AG04449 (cell line): Measurements from ENCODE around the gene PMS1.
"Not testable (repeated sequence)": the region's sequence is repeated elsewhere in the genome, so short reads cannot be mapped to it uniquely, and the experiment has no call there.

Source experiments
- CTCF ChIA-PET: fragments of 350-600 bp; formaldehyde crosslinking; extraction: SDS; loops from one replicate; lab custom pipeline; 2021; ENCODE audit warnings: antibody characterized with exemption; lab: Yijun Ruan, JAX
- POLR2A ChIA-PET: fragments of 400-600, 350-600 bp; formaldehyde crosslinking; extraction: SDS; loops from one replicate; lab custom pipeline; 2020; ENCODE audit warnings: antibody characterized with exemption, inconsistent platforms; lab: Yijun Ruan, JAX
- DNase-seq: peaks from one replicate; pipeline ENCODE4 v3.0.0-alpha.2; 2010; ENCODE audit warnings: low read depth, low spot score
- H3K4me3 ChIP-seq: 2 replicates; pipeline ENCODE4 v1.5.1; 2011; ENCODE audit warnings: low read depth, mild to moderate bottlenecking, control low read depth, low read length
- TF ChIP-seq, protein P1 (sequence below): IDR thresholded peaks from one replicate; pipeline ENCODE4 v1.5.1; 2011; ENCODE audit warnings: mild to moderate bottlenecking, moderate library complexity, low read length, control low read depth, inconsistent platforms; ENCODE audit not compliant: insufficient read depth; ENCODE audit errors: missing control alignments

Gene PMS1

DNA sequence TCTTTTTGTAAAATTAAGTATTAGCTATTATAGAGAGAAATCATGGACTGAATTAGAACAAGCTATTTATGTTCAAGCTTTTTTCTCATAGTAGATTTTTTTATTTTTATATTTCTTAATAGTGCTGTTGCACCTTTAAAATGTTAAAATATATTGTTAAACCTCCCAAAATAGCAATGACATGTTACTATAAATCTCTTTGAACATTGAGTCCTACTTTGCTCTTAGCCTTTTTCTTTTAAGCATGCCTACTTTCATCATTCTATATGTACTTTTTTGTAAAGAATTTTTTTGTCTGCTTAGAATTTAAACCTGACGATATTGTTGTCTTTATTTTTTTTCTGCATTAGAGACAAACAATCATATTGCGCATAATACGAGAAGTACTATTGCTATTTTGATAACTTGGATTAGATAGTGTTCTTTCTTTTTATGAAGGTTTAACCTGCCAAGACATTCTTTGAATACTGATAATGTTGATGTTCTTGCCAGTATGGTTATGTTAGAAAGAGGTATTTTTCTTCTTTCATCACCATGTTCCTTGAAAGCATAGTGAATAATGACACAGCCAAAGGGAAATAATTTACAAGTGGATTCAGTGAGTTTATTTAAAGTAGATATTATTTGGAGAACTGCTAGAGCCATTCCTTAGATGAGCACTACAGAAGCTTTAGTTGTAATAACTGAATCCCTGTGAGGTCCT, 40.6 kb downstream of the PMS1 start:
- no peak for DNase-seq
- TF ChIP-seq, protein P1, sequence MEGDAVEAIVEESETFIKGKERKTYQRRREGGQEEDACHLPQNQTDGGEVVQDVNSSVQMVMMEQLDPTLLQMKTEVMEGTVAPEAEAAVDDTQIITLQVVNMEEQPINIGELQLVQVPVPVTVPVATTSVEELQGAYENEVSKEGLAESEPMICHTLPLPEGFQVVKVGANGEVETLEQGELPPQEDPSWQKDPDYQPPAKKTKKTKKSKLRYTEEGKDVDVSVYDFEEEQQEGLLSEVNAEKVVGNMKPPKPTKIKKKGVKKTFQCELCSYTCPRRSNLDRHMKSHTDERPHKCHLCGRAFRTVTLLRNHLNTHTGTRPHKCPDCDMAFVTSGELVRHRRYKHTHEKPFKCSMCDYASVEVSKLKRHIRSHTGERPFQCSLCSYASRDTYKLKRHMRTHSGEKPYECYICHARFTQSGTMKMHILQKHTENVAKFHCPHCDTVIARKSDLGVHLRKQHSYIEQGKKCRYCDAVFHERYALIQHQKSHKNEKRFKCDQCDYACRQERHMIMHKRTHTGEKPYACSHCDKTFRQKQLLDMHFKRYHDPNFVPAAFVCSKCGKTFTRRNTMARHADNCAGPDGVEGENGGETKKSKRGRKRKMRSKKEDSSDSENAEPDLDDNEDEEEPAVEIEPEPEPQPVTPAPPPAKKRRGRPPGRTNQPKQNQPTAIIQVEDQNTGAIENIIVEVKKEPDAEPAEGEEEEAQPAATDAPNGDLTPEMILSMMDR, result no peak
- POLR2A ChIA-PET, result no interaction called here
- no peak overlapping the region for H3K4me3 ChIP-seq
- CTCF ChIA-PET, result no interaction called here

DNA sequence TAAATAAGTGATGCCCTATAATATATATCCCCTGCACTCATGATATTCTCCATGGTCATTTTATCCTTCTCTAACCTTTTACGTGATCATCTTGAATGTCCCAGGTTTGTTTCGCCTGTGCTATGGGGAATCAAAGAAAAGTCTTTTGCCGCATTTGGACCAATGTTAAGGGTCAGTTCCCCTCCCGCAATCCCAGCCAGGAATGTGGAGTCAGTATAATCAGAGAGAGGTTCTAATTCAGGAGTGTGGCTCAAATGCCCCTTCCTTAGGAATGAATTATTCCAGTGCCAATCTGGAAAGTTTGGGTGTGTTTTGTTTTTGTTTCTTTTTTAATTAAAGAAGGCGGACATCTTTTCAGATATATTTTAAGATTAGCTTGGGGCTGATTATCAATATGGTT, 41.8 kb downstream of the PMS1 start:
- DNase-seq, result no peak
- ChIA-PET POLR2A (no interaction called here), CTCF (no interaction called here)
- TF ChIP-seq, protein P1, result no peak
- H3K4me3 ChIP-seq, result no peak overlapping the region

DNA sequence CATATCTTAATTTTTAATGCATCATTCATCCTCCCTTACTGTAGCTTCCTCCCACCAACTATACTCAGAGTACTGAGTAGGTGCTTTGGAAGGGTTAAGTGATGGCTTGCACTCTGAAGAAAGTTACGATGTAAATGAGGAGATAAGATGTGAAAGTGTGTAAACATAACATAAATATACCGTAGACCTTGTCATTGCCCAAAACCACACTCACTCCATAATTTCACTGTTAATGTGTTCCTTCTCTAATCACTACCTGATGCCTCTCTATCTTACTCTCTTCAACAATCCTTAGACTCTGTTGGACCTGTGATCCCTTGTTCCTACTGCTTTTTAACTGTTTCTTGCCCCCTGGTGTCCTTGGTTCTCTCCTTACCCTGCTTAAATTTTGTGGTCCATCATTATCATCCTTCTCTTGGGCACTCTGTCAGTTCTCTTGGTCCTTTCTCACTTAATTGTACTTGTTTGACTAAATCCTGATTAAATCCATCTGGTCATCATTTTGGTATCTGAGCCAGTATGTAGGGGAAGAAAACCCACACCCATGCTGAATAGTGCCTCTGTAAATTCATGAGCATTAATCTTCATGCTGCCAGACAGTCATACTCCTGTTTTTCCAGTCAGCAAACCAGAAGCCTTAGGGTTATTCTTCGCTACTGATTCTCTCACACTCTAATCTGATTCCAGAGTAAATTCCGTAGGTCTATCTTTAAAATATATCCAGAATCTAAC, 45.0 kb downstream of the PMS1 start:
- no peak overlapping the region for H3K4me3 ChIP-seq
- DNase-seq, result peak; percentile 17
- POLR2A ChIA-PET, result no interaction called here
- TF ChIP-seq, protein P1, result no peak
- CTCF ChIA-PET, result interaction anchor here (0.9 kb wide), 1 partner anchor 10 kb away, joined by 3 read pairs; no protein-coding TSS in a partner anchor

DNA sequence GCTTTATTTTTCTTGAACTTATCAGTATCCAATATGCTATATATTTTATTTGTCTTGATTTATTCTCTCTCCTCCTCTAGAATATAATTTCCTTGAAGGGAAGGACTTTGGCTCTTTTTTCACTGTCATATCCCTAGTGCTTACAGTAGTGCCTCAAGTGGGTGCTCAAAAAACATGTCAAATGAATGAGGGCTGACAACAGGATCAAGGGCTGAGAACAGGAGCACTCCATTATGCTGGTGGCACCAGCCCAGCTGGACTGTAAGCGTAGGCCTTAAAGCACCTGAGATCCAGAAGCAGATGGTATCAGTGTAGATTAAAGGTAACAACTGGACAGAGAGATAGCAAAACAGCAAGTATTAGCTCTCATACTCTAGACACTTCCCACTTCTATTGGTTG, 46.3 kb downstream of the PMS1 start:
- no peak overlapping the region for H3K4me3 ChIP-seq
- TF ChIP-seq, protein P1, result no peak
- ChIA-PET CTCF (no interaction called here), POLR2A (no interaction called here)
- DNase-seq, result no peak

DNA sequence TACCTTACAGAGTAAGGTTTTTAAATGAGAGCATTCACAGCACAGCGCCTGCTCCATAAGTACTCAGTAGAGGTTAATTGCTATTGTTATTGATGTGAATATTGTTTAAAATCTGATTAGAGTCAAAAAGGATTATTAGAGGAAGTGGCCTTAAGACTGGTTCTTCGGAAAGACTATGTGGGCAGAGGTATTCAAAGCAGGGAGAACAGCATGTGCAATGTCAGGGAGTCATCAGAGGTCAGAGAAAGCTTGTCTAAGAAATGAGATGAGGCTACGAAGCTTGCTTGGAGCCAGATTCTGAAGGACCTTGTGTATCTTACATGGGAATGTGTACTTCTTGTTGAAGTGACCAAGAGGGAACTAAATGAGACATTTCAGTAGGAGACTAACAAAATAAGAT, 49.8 kb downstream of the PMS1 start:
- H3K4me3 ChIP-seq, result no peak overlapping the region
- ChIA-PET CTCF (no interaction called here), POLR2A (no interaction called here)
- TF ChIP-seq, protein P1, result no peak
- no peak for DNase-seq

DNA sequence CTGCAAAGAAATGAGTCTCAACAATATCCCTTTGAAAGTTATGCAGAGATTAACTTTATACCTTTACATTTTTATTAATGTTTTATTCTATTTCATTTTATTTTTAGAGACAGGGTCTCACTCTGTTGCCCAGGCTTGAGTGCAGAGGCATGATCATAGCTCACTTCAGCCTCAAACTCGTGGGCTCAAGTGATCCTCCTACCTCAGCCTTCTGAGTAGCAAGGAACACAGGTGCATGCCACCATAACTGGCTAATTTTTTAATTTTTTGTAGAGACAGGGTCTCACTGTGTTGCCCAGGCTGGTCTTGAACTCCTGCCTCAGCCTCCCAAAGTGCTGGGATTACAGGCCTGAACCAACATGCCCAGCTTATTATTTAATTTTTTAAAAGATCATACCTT, 50.4 kb downstream of the PMS1 start:
- DNase-seq, POLR2A ChIA-PET, CTCF ChIA-PET, H3K4me3 ChIP-seq: not testable (repeated sequence)
